A673 (cell line): ENCODE data around the gene PNPLA5. TPM values are rescaled to one million over a fixed set of nuclear protein-coding genes. Genes with fewer than 3 reads are reported as not detected.

ENCODE experiments used
- BruUV-seq: library from RNA; stranded (reverse); fragments of 400-500 nt; replicated peaks from 2 replicates; lab custom pipeline; 2021; lab: Mats Ljungman, UMichigan
- CTCF ChIA-PET: fragments of 300-600 bp; sonication (Branson Sonifier 250); formaldehyde crosslinking; loops from one replicate; lab custom pipeline; 2022; ENCODE audit warnings: antibody characterized with exemption; lab: Charles Lee
- POLR2A ChIA-PET: fragments of 300-600 bp; sonication (Branson Sonifier 250); formaldehyde crosslinking; loops from one replicate; lab custom pipeline; 2022; ENCODE audit warnings: antibody characterized with exemption; ENCODE audit not compliant: low non-redundant PET; lab: Charles Lee
- DNase-seq: peaks from one replicate; pipeline ENCODE4 v3.0.0-alpha.2; 2015; ENCODE audit warnings: low spot score
- H3K27ac ChIP-seq: fragments of 200-600 bp; sonication (generic); 2 replicates; pipeline ENCODE4 v1.5.1; 2016; ENCODE audit warnings: mixed run types, low read depth, mild to moderate bottlenecking, mixed read lengths, antibody characterized with exemption, low read length; ENCODE audit not compliant: poor library complexity, severe bottlenecking
- H3K27me3 ChIP-seq: fragments of 200-600 bp; sonication (generic); replicated peaks from 2 replicates; pipeline ENCODE4 v1.6.1; 2017; ENCODE audit warnings: mixed run types, low read depth, mild to moderate bottlenecking, mixed read lengths, antibody characterized with exemption, low read length; ENCODE audit not compliant: insufficient read depth, poor library complexity
- H3K36me3 ChIP-seq: fragments of 200-600 bp; sonication (generic); 2 replicates; pipeline ENCODE4 v1.6.1; 2016; ENCODE audit warnings: mixed run types, mild to moderate bottlenecking, mixed read lengths, antibody characterized with exemption, low read length; ENCODE audit not compliant: insufficient read depth, poor library complexity, severe bottlenecking
- H3K4me1 ChIP-seq: fragments of 200-600 bp; sonication (generic); 2 replicates; pipeline ENCODE4 v1.6.1; 2017; ENCODE audit warnings: mixed run types, mild to moderate bottlenecking, mixed read lengths, antibody characterized with exemption, low read length; ENCODE audit not compliant: insufficient read depth, poor library complexity, severe bottlenecking
- H3K4me3 ChIP-seq: fragments of 200-600 bp; sonication (generic); 2 replicates; pipeline ENCODE4 v1.5.1; 2016; ENCODE audit warnings: low read depth, mixed run types, mild to moderate bottlenecking, mixed read lengths, low read length; ENCODE audit not compliant: poor library complexity, severe bottlenecking
- H3K9me3 ChIP-seq: fragments of 200-600 bp; sonication (generic); 2 replicates; pipeline ENCODE4 v1.6.1; 2016; ENCODE audit warnings: mixed run types, low read depth, mild to moderate bottlenecking, mixed read lengths, antibody characterized with exemption, low read length; ENCODE audit not compliant: poor library complexity, severe bottlenecking
- CTCF ChIP-seq: fragments of 300-800, 200-600 bp; sonication (generic); conservative IDR thresholded peaks from 2 replicates; pipeline ENCODE4 v1.5.1; 2017; ENCODE audit warnings: low read depth, mild to moderate bottlenecking, antibody characterized with exemption, low read length, moderate library complexity, mixed read lengths
- EZH2 ChIP-seq: fragments of 200-600 bp; sonication (generic); IDR thresholded peaks from 2 replicates; pipeline ENCODE4 v1.6.1; 2017; ENCODE audit warnings: borderline replicate concordance, low read depth, mild to moderate bottlenecking, mixed read lengths, antibody characterized with exemption, low read length; ENCODE audit not compliant: poor library complexity, severe bottlenecking
- intact Hi-C: fragments of 100-400 bp; cut with micrococcal nuclease; formaldehyde crosslinking; loops from one replicate; pipeline ENCODE4 v1.10.0; 2022; ENCODE audit not compliant: unreplicated experiment
- total RNA-seq: library from RNA; stranded (reverse); gene quantifications from 2 replicates; pipeline ENCODE4 v1.2.3, GENCODE V29; 2021

The PNPLA5 gene
- total RNA-seq, 1 experiment from 2014 or later, result not detected

- no peak for DNase-seq
- no peaks in the 10 kb centered on the region for H3K9me3 ChIP-seq
- no peak overlapping the region for H3K27ac ChIP-seq
- ChIA-PET POLR2A (no interaction called here), CTCF (no interaction called here)
- BruUV-seq, result no TSS peak
- TF ChIP-seq CTCF, result no peak
- no peak for TF ChIP-seq EZH2
- H3K4me3 ChIP-seq, result no peak overlapping the region
- H3K27me3 ChIP-seq, result no peaks in the 10 kb centered on the region
- no peaks in the 10 kb centered on the region for H3K36me3 ChIP-seq
- intact Hi-C loops, result no loop called here
- H3K4me1 ChIP-seq, result peaks cover 12% of the 10 kb centered on the region
Measured at GRCh38 chr22:43840851-43841250, 51.0 kb downstream of the PNPLA5 start.

GRCh38 chr22:43840431-43840830, 51.4 kb downstream of the PNPLA5 start:
- no peak overlapping the region for H3K27ac ChIP-seq
- H3K36me3 ChIP-seq, result no peaks in the 10 kb centered on the region
- no peak overlapping the region for H3K4me3 ChIP-seq
- ChIA-PET POLR2A (no interaction called here), CTCF (no interaction called here)
- H3K9me3 ChIP-seq, result no peaks in the 10 kb centered on the region
- H3K27me3 ChIP-seq, result no peaks in the 10 kb centered on the region
- intact Hi-C loops, result no loop called here
- H3K4me1 ChIP-seq, result peaks cover 12% of the 10 kb centered on the region
- no TSS peak for BruUV-seq
- no peak for DNase-seq
- TF ChIP-seq CTCF, result no peak
- no peak for TF ChIP-seq EZH2

GRCh38 chr22:43839781-43840180, 52.0 kb downstream of the PNPLA5 start:
- Histone ChIP-seq H3K36me3 (no peaks in the 10 kb centered on the region), H3K27ac (no peak overlapping the region), H3K4me3 (no peak overlapping the region), H3K9me3 (no peaks in the 10 kb centered on the region), H3K27me3 (no peaks in the 10 kb centered on the region), H3K4me1 (peaks cover 12% of the 10 kb centered on the region)
- ChIA-PET CTCF (no interaction called here), POLR2A (no interaction called here)
- BruUV-seq, result no TSS peak
- TF ChIP-seq EZH2, result no peak
- DNase-seq, result no peak
- intact Hi-C loops, result no loop called here

- H3K27ac ChIP-seq, result no peak overlapping the region
- POLR2A ChIA-PET, result no interaction called here
- intact Hi-C loops, result no loop called here
- TF ChIP-seq EZH2 (no peak), CTCF (no peak)
- no peaks in the 10 kb centered on the region for H3K36me3 ChIP-seq
- BruUV-seq, result no TSS peak
- H3K4me3 ChIP-seq, result no peak overlapping the region
- H3K4me1 ChIP-seq, result peaks cover 12% of the 10 kb centered on the region
- no peaks in the 10 kb centered on the region for H3K9me3 ChIP-seq
- H3K27me3 ChIP-seq, result no peaks in the 10 kb centered on the region
- DNase-seq, result no peak
- CTCF ChIA-PET, result no interaction called here
Measured at GRCh38 chr22:43838571-43839307, 53.1 kb downstream of the PNPLA5 start.
